Measurements from ENCODE around the gene TCFL5. TPM values are rescaled to one million over a fixed set of nuclear protein-coding genes. Genes with fewer than 3 reads are reported as not detected.

Gene TCFL5
- total RNA-seq, 1 experiment from 2014 or later: 20.4 TPM

- POLR2A ChIA-PET: no interaction called here
- Mint-ChIP-seq H3K27ac (no peak overlapping the region), H3K4me1 (peaks cover 6% of the 10 kb centered on the region), H3K27me3 (ENCODE audit: low read depth) (no peaks in the 10 kb centered on the region), H3K36me3 (peaks cover 3% of the 10 kb centered on the region; the same call in 1 of the 2 replicates), H3K9me3 (no peaks in the 10 kb centered on the region), H3K4me3 (no peak overlapping the region)
- no peak for ATAC-seq
- TF ChIP-seq RORB (CRISPR knock-in tag; IDR thresholded peaks at IDR 0.05) (no peak), IRF2 (CRISPR knock-in tag; IDR thresholded peaks at IDR 0.05; ENCODE audit: borderline replicate concordance, low read depth) (no peak), NFE2L1 (CRISPR knock-in tag; IDR thresholded peaks at IDR 0.05) (no peak), PRDM15 (CRISPR knock-in tag; IDR thresholded peaks at IDR 0.05) (no peak), NR3C1 (CRISPR knock-in tag; conservative IDR thresholded peaks at IDR 0.05; ENCODE audit: low read depth) (no peak), CREM (CRISPR knock-in tag; IDR thresholded peaks at IDR 0.05) (no peak), ZNF281 (CRISPR knock-in tag; IDR thresholded peaks at IDR 0.05) (no peak), CDX4 (CRISPR knock-in tag; IDR thresholded peaks at IDR 0.05; ENCODE audit: borderline replicate concordance) (no peak), FOXJ3 (CRISPR knock-in tag; IDR thresholded peaks at IDR 0.05; ENCODE audit: borderline replicate concordance) (no peak), ZNF219 (CRISPR knock-in tag; IDR thresholded peaks at IDR 0.05; ENCODE audit: borderline replicate concordance) (no peak), ZSCAN18 (CRISPR knock-in tag; IDR thresholded peaks at IDR 0.05) (no peak), ATF2 (CRISPR knock-in tag; IDR thresholded peaks at IDR 0.05; ENCODE audit: borderline replicate concordance, low read depth) (no peak), CREB1 (CRISPR knock-in tag; IDR thresholded peaks at IDR 0.05) (no peak), SMAD3 (CRISPR knock-in tag; IDR thresholded peaks at IDR 0.05; ENCODE audit: borderline replicate concordance) (no peak), ZNF416 (CRISPR knock-in tag; IDR thresholded peaks at IDR 0.05) (no peak), ZNF121 (CRISPR knock-in tag; IDR thresholded peaks at IDR 0.05) (no peak), OVOL2 (CRISPR knock-in tag; IDR thresholded peaks at IDR 0.05; ENCODE audit: borderline replicate concordance) (no peak), MAX (CRISPR knock-in tag; IDR thresholded peaks at IDR 0.05) (no peak), ATF6 (CRISPR knock-in tag; IDR thresholded peaks at IDR 0.05) (no peak), ATF3 (CRISPR knock-in tag; conservative IDR thresholded peaks at IDR 0.05) (no peak)
- DNase-seq (ENCODE audit: low spot score): no peak
- CTCF ChIA-PET: interaction anchor here (0.6 to 2.9 kb wide), 6 partner anchors 13 to 325 kb away, joined by 3 to 17 read pairs (median 4); partner anchors contain the start of gene MRGBP
Observed at GRCh38 chr20:62809530-62810428, 51.8 kb downstream of the TCFL5 start.

All from WTC11 (cell line).